GM18951 (cell line): Measurements from ENCODE around the gene ACTN4.
"Not testable (repeated sequence)": the region's sequence is repeated elsewhere in the genome, so short reads cannot be mapped to it uniquely, and the experiment has no call there.

Source experiments
- POLR2A ChIP-seq: IDR thresholded peaks from 4 replicates; pipeline ENCODE4 v1.6.1; 2011; ENCODE audit warnings: mild to moderate bottlenecking; ENCODE audit not compliant: insufficient read length, insufficient read depth; ENCODE audit errors: extremely low read depth
- in situ Hi-C: fragments of 300-500 bp; cut with MboI; formaldehyde crosslinking; loops from one replicate; pipeline ENCODE4 v1.12.0; 2022; ENCODE audit warnings: low sequenced_read_pairs, mixed read lengths, inconsistent platforms; ENCODE audit not compliant: unreplicated experiment

ACTN4 gene

GRCh38 chr19:38740257-38740592, 92.8 kb downstream of the ACTN4 start:
- no peak for TF ChIP-seq POLR2A
- in situ Hi-C loops, result no loop called here

GRCh38 chr19:38740932-38741331, 93.5 kb downstream of the ACTN4 start:
- TF ChIP-seq POLR2A, result no peak
- in situ Hi-C loops, result no loop called here

- in situ Hi-C loops, result no loop called here
- TF ChIP-seq POLR2A, result no peak
These were observed 94.2 kb downstream of the ACTN4 start for GRCh38 chr19:38741670-38742069.

DNA sequence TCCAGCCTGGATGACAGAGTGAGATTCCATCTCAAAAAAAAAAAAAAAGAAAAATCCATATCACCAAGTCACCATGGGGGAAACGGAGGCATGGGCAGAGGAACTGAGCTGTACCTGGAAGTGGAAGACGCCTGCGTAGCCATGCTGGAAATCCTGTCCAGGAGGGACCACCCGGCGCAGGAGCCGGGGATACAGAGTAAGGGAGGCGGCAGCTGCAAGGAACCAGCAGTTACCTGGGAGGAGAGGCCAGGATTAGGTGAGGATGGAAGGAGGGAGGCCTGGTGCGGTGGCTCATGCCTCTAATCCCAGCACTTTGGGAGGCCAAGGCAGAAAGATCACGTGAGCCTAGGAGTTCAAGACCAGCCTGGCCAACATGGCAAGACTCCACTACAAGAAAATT, 94.8 kb downstream of the ACTN4 start:
- TF ChIP-seq POLR2A, result no peak
- in situ Hi-C loops, result no loop called here

DNA sequence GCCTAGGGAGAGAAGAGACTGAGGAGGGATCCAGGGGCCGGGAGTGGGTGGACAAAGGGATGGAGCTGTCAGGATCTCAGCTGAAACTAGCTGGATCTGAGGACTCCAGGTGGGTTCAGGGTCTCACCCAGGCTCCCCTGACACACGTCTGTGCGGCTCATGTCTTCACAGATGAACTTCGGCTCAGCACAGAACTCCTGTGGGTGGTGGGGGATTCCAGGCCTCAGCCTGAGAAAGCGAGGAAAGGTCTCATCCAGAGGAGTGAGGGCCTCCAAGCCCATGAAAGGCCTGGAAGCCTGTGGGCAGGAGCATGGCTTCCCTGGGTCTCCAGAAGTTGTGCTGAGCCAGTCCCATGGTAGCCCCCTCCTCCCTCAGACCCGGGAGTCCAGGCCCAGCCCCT, 95.5 kb downstream of the ACTN4 start:
- TF ChIP-seq POLR2A, result no peak
- in situ Hi-C loops, result no loop called here

GRCh38 chr19:38743394-38744297, 96.2 kb downstream of the ACTN4 start:
- TF ChIP-seq POLR2A, result no peak
- in situ Hi-C loops, result no loop called here

DNA sequence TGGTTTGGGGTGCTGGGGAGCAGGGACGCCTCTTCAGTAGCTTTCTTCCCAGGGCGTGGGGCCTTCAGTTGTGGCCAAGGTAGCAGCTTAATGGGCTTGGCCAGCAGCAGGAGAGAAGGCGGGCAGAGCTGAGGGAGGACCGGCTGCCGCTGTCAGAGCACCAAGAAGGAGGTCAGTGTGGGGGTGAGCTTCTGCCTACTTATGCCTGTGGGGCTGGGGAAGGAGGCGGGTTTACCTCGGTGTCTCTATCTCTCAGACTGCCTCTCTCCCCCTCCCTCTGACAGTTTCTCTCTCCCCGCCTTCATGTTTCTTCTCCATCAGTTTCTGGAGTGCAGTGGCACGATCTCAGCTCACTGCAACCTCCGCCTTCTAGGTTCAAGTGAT, 96.8 kb downstream of the ACTN4 start, which contains the start of gene CAPN12:
TSS of gene CAPN12 (minus strand) at position 177 of the 384 bp plus-strand sequence. CDS start 309 bp downstream, outside the sequence.
- in situ Hi-C loops, result no loop called here

GRCh38 chr19:38744874-38745273, 97.4 kb downstream of the ACTN4 start:
- in situ Hi-C loops, result no loop called here
- TF ChIP-seq POLR2A, result no peak

More for the DNA sequence above, 96.8 kb downstream of the ACTN4 start, which contains the start of gene CAPN12:
- no peak for TF ChIP-seq POLR2A

- in situ Hi-C loops, result no loop called here
These were observed 97.9 kb downstream of the ACTN4 start for GRCh38 chr19:38745316-38745715.

GRCh38 chr19:38753783-38754182, 106.3 kb downstream of the ACTN4 start:
- in situ Hi-C loops, result not testable (repeated sequence)

More at GRCh38 chr19:38745316-38745715, 97.9 kb downstream of the ACTN4 start:
- TF ChIP-seq POLR2A, result no peak

GRCh38 chr19:38754196-38754595, 106.7 kb downstream of the ACTN4 start:
- in situ Hi-C loops, result not testable (repeated sequence)

GRCh38 chr19:38759590-38760003, 112.1 kb downstream of the ACTN4 start:
- in situ Hi-C loops, result no loop called here
- no peak for TF ChIP-seq POLR2A

- in situ Hi-C loops, result not testable (repeated sequence)
These were observed 113.5 kb downstream of the ACTN4 start for GRCh38 chr19:38760805-38761517.

DNA sequence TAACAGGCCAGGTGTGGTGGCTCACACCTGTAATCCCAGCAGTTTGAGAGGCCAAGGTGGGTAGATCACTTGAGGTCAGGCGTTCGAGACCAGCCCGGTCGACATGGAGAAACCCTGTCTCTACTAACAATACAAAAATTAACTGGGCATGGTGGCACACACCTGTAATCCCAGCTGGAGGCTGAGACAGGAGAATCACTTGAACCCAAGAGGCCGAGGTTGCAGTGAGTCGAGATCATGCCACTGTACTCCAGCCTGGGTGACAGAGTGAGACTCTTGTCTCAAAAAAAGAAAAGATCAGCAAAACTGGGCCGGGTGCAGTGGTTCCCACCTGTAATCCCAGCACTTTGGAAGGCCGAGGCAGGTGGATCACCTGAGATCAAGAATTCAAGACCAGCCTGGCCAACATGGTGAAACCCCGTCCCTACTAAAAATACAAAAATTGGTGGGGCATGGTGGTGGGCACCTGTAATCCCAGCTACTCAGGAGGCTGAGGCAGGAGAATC, 114.5 kb downstream of the ACTN4 start:
- in situ Hi-C loops, result not testable (repeated sequence)
